NB4 (cell line): Measurements from ENCODE around the gene OR52B6.
A peak's percentile ranks its signal among the peaks of the same experiment; 100 is the strongest.
"Not testable (repeated sequence)": the region's sequence is repeated elsewhere in the genome, so short reads cannot be mapped to it uniquely, and the experiment has no call there.

Experiments
- DNase-seq: peaks from one replicate; pipeline ENCODE4 v3.0.0; 2010; ENCODE audit warnings: low read depth
- H3K4me3 ChIP-seq: one replicate; pipeline ENCODE4 v1.5.1; 2011; ENCODE audit warnings: mild to moderate bottlenecking, low read depth, low read length, moderate library complexity
- CTCF ChIP-seq: IDR thresholded peaks from one replicate; pipeline ENCODE4 v1.5.1; 2012; ENCODE audit warnings: low read depth, low read length
- MAX ChIP-seq: IDR thresholded peaks from 2 replicates; pipeline ENCODE4 v1.6.1; 2011; ENCODE audit warnings: low read depth, low read length
- MYC ChIP-seq: IDR thresholded peaks from 2 replicates; pipeline ENCODE4 v1.6.1; 2011; ENCODE audit warnings: low read depth, low read length
- POLR2A ChIP-seq: IDR thresholded peaks from 2 replicates; pipeline ENCODE4 v1.6.1; 2011; ENCODE audit warnings: mild to moderate bottlenecking; ENCODE audit not compliant: insufficient read length; ENCODE audit errors: extremely low read depth

The OR52B6 gene

GRCh38 chr11:5591613-5592012 lies 10.9 kb downstream of the OR52B6 start:
- peak; percentile 11 for DNase-seq
- H3K4me3 ChIP-seq = no peak overlapping the region
- TF ChIP-seq MYC = no peak
- TF ChIP-seq CTCF = no peak

GRCh38 chr11:5592615-5593014 lies 11.9 kb downstream of the OR52B6 start:
- no peak overlapping the region for H3K4me3 ChIP-seq
- no peak for DNase-seq
- TF ChIP-seq POLR2A (no peak), MYC (no peak)

GRCh38 chr11:5593146-5593545 lies 12.5 kb downstream of the OR52B6 start:
- TF ChIP-seq MAX (no peak), POLR2A (no peak), CTCF (no peak), MYC (no peak)
- H3K4me3 ChIP-seq = no peak overlapping the region
- no peak for DNase-seq

GRCh38 chr11:5596607-5597201 lies 16.0 kb downstream of the OR52B6 start, which contains the start of gene TRIM6:
TRIM6 (plus strand) TSS chr11:5596637; CDS start chr11:5596898, 261 bp downstream.
- peak; percentile 44 for DNase-seq
- peak within 1 kb of the TSS; percentile 44 for H3K4me3 ChIP-seq
- no peak for TF ChIP-seq CTCF
- TF ChIP-seq MAX = no peak
- no peak for TF ChIP-seq POLR2A
- TF ChIP-seq MYC = no peak

GRCh38 chr11:5597953-5598352 lies 17.3 kb downstream of the OR52B6 start:
- H3K4me3 ChIP-seq = no peak overlapping the region

GRCh38 chr11:5600374-5600851 lies 19.7 kb downstream of the OR52B6 start:
- H3K4me3 ChIP-seq = no peak overlapping the region
- TF ChIP-seq CTCF (peak; percentile 82), POLR2A (no peak)
- peak; percentile 73 for DNase-seq

More at GRCh38 chr11:5597953-5598352, 17.3 kb downstream of the OR52B6 start:
- no peak for DNase-seq
- TF ChIP-seq CTCF (no peak), MYC (no peak), POLR2A (no peak), MAX (no peak)

GRCh38 chr11:5602791-5603190 lies 22.1 kb downstream of the OR52B6 start:
- not testable (repeated sequence) for DNase-seq, H3K4me3 ChIP-seq
